Mammary epithelial cell (primary cell): ENCODE data around the gene DCAF4.

Experiments used
- CTCF ChIP-seq, 2 donors: IDR thresholded peaks in 1 of 2; conservative IDR thresholded peaks in 1 of 2; 2 replicates each; pipeline ENCODE4 v1.5.1; 2011 to 2012; ENCODE audit warnings: inconsistent platforms in 2 of 2, low read length in 2 of 2, mild to moderate bottlenecking in 2 of 2, control low read depth in 1 of 2, low read depth in 1 of 2; ENCODE audit not compliant: insufficient read depth in 1 of 2; ENCODE audit errors: extremely low read depth in 1 of 2
- EZH2 ChIP-seq: IDR thresholded peaks from 2 replicates; pipeline ENCODE4 v1.6.1; 2012; ENCODE audit warnings: low read length, inconsistent platforms, borderline replicate concordance

DNA sequence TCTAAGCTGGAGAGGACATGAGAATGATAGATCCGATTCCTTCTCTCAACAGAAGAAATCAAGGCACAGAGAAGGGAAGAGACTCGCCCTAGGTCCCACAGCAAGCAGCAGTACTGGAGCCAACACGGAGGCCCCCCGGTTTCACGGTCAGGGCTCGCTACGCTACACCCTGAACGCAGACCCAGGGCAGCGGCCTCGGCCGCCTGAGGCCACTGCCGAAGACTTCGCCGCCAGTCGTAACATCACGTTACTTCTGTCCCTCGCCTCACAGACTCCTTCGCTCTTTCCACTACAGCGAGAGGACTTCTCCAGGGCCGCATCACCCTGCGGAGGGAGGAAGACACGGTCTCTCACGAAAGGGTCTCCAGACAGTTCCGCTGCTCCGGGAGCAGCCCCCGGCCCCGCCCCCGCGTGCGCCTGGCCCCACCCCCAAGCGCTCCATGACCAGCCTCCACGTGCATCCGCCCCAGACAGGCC lies 411 bp upstream of the DCAF4 start:
- no peak for TF ChIP-seq EZH2
- TF ChIP-seq CTCF (conservative IDR thresholded peaks at IDR 0.05 in 1 of 2, IDR thresholded peaks at IDR 0.05 in 1 of 2; ENCODE audit: extremely low read depth in 1 of 2, insufficient read depth in 1 of 2, low read depth in 1 of 2, low read length in 2 of 2), result no peak
